GM18520 (cell line): ENCODE measurements around the gene CLASP1.

ENCODE experiments used
- ATAC-seq: cut with Tn5 transposase; IDR thresholded peaks from one replicate; pipeline ENCODE4 v1.9.1; 2021; ENCODE audit not compliant: unreplicated experiment

Gene CLASP1

GRCh38 chr2:121429927-121430520 is 219.2 kb downstream of the CLASP1 start:
- ATAC-seq = no peak

- no peak for ATAC-seq
These were observed 220.0 kb downstream of the CLASP1 start for GRCh38 chr2:121429119-121429903.

GRCh38 chr2:121427187-121427689 is 222.0 kb downstream of the CLASP1 start:
- no peak for ATAC-seq

GRCh38 chr2:121420486-121420885 is 228.8 kb downstream of the CLASP1 start:
- ATAC-seq = no peak

GRCh38 chr2:121419081-121419699 is 230.1 kb downstream of the CLASP1 start:
- no peak for ATAC-seq

- ATAC-seq = no peak
These were observed 230.7 kb downstream of the CLASP1 start for GRCh38 chr2:121418494-121419058.

- ATAC-seq = no peak
These were observed 231.4 kb downstream of the CLASP1 start for GRCh38 chr2:121417826-121418225.

GRCh38 chr2:121415727-121416126 is 233.5 kb downstream of the CLASP1 start:
- ATAC-seq = no peak

- no peak for ATAC-seq
These were observed 236.9 kb downstream of the CLASP1 start for GRCh38 chr2:121412349-121412748.

- ATAC-seq = no peak
These were observed 239.3 kb downstream of the CLASP1 start for GRCh38 chr2:121409966-121410365.

GRCh38 chr2:121409388-121409787 is 239.9 kb downstream of the CLASP1 start:
- no peak for ATAC-seq

- no peak for ATAC-seq
These were observed 240.6 kb downstream of the CLASP1 start for GRCh38 chr2:121408641-121409040.

- no peak for ATAC-seq
These were observed 244.0 kb downstream of the CLASP1 start for GRCh38 chr2:121405233-121405632.

- no peak for ATAC-seq
These were observed 249.1 kb downstream of the CLASP1 start for GRCh38 chr2:121400201-121400600.

- ATAC-seq = no peak
These were observed 250.4 kb downstream of the CLASP1 start for GRCh38 chr2:121398853-121399252.

- no peak for ATAC-seq
These were observed 259.1 kb downstream of the CLASP1 start for GRCh38 chr2:121390082-121390692.

- ATAC-seq = no peak
These were observed 260.9 kb downstream of the CLASP1 start for GRCh38 chr2:121388371-121388770.

GRCh38 chr2:121387591-121388325 is 261.5 kb downstream of the CLASP1 start:
- ATAC-seq = no peak

- ATAC-seq = no peak
These were observed 262.6 kb downstream of the CLASP1 start for GRCh38 chr2:121386707-121387106.

GRCh38 chr2:121386102-121386501 is 263.2 kb downstream of the CLASP1 start:
- ATAC-seq = no peak

GRCh38 chr2:121382744-121383143 is 266.5 kb downstream of the CLASP1 start:
- ATAC-seq = no peak
